Kidney glomerular epithelial cell (primary cell): ENCODE results near the gene FABP7.

Source experiments
- DNase-seq: peaks from one replicate; lab custom pipeline; 2025; lab: John Stamatoyannopoulos, UW

The FABP7 gene

DNA sequence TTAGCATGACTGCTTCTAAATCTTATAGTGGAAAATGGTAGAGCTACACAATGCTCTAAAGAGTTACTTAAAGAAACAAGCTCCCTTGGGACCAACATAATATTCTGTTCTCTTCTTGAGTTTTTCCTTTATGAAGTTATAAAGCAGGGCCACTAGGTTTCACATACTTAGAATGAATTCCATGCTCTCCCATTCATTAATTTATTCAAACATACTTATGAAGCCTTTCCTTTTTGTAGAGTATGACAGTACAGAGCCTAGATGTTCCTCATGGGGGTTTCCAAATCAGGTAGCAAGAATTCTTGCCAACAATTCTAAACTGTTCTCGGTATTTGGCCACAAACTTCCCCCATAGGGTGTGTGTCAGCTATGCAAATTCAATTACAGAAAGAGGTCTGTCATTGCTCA lies 20.6 kb upstream of the FABP7 start:
- DNase-seq: no peak

DNA sequence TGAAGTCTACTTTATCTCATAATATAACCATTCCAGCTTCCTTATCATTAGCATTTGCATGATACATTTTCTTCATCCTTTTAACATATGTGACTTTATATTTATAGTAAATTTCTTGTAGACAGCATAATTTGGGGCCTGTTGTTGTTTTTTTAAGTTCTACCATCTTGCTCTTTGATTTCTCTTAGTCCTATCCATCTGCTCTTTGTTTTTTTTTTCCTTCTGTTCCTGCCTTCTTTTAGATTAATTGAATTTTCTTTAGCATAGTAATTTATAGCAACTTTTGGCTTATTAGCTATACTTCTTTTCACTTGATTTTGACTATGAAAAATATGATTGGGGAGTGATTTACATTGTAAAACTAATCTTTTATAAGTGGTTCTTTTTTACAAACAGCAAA lies 19.2 kb upstream of the FABP7 start:
- DNase-seq: no peak

DNA sequence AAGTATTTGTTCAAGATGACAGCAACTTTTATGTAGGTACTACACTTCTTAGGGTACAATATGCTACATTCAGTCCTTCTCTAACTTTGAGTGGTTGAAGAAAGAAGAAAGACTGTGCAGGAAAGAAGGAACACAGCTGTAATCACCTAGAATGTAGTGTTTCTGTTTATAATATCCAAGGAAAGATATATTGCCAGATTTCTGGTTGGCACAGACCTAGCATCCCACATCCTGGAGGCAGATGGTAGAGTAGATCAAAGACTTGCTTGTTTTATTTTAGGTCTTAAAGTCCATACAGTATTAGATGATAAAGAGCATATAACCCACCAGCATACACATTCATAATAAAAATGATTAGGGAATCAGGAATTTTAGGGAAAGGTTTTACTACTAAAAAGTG lies 13.3 kb upstream of the FABP7 start:
- DNase-seq: no peak

DNA sequence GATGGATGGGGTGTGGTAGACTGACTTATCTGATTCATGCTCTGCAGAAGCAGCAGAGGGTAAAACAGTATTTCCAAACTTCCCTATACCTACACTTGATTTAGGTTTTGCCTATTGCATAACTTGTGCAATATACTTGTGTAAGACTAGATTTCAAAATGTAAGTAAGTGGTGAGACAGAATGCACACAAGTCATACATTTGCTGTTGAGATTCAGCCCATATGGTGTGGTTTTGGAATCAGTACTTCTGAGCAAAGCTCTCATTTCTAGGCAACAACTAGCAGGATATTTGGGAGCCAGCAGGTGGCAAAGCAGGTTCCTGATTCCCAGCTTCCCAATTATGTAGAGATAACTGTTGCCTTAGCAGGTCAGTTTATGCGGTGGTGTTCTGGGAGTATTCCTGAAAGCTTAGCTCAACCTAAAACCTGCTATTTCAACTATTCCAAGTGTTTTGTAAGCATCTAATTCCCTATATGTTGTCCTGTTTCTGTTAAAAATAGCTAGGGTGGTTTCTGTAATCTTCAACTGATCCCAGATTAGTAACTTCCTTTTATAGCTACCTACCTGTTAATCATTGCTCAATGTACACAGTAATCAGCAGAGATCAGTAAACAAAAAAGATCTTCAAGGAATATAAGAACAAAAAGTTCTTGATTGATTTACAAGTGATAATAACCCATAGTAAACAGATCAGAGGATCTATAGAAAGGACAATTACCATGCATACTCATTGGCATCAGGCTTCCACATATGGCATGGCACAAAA lies 8.5 kb upstream of the FABP7 start:
- no peak for DNase-seq

DNA sequence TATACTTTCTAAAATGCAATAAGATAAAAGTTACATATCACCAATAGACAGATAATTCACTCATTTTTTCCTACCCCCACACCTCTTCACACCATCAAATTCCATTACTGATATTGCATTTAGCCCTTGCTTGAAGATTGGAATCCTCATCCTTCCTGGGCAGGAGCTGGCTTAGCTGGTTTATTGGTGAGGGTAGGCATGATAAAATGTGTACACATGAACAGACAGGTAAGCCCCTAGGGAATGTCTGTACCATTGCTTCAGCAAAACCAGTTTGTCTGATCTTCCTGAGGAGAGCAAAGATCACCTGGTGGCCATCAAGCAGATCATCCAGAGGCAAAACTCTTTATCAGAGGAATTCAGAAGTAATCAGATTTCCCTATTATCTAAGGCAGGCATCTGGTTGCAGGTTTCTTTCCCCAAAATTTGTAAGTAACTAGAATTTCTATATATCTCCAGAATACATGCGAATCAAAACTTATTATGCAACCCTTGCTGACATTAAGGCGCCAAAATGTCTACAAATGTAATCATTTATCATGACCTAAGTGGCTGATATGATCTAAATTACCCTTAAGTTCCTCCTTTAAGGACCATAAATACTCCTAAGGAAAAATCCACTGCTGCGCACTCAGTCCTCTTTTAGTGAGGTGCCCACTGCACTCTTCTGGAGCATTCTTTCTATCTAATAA lies 6.6 kb upstream of the FABP7 start:
- DNase-seq: no peak

DNA sequence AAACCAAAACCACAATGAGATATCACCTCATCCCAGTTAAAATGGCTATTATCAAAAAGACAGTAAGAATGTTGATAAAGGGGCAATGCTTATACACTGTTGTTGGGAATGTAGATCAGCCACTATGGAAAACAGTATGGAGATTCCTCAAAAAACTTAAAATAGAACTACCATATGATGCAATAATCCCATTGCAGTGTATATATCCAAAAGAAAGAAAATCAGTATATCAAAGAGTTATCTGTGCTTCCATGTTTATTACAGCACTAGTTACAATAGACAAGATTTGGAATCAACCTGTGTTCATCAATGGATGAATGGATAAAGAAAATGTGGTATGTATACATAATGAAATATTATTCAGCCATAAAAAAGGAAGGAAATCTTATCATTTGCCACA lies 3.5 kb upstream of the FABP7 start:
- DNase-seq: no peak

DNA sequence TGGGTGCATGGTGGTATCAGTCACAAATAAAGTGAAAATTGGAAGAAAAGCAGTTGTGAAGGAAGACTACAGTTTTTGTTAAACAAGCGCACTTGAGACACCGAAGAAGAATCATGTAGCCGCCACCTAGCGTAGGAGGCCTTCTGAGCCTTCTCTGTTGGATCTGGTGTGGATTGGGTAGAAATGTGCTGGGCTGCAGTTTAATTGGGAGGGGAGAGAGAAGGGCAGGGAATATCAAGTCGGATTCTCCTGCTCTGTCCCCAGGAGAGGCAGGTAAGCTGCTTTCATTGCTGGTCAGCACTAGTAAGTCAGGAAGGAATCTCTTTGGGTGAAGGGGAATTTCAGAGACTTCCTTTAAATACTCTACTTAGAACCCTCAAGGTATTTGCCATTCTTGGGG lies 1.2 kb upstream of the FABP7 start:
- DNase-seq: no peak

DNA sequence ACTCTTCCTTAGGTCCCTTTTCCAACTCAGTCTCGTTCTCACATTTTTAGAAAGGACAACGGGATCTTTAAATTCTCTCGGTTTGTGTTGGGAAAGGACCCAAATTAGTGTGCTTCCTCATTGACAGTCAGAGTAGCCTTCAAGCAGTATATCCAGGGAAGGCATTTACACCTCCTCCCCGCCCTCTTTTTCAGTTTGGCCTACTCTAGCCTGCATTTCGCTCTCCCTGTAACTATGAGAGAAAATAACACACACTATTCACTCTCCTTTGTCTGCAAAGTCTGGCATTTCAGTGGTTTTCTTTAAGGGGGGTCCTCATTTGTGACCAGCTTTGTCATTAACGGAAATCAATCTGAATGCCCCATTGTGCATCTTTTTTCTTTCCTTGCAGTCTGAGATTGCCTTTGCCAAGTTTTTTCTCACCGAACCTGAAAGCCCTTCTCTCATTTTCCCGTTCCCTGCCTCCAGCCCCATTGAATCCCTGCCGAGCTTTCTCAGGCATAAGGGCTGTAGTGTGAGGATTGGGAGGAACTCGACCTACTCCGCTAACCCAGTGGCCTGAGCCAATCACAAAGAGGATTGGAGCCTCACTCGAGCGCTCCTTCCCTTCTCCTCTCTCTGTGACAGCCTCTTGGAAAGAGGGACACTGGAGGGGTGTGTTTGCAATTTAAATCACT lies 393 bp upstream of the FABP7 start:
- DNase-seq: no peak

DNA sequence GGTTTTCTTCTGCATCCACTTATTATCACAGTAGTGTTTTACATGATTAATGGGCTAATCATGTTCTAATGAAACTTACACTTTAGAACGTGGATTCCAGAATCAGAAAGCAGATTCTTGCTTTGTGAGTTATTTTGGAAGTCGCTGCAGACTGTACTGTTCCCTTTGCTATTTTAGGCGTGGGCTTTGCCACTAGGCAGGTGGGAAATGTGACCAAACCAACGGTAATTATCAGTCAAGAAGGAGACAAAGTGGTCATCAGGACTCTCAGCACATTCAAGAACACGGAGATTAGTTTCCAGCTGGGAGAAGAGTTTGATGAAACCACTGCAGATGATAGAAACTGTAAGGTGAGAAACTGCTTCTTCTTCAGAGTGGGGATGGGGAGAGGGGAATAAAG lies 598 bp downstream of the FABP7 start:
- no peak for DNase-seq

DNA sequence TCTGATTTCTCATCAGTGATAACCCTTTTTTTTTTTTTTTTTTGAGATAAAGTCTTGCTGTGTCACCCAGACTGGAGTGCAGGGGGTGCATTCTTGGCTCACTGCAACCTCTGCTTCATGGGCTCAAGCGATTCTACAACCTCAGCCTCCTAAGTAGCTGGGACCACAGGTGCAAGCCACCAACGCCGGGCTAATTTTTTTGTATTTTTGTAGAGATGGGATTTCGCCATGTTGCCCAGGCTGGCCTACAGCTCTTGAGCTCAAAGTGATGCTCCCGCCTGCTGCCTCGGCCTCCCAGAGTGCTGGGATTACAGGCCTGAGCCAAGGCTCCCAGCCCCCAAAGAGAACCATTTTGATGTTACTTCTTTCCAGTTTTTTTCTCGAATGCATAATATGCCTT lies 2.2 kb downstream of the FABP7 start:
- no peak for DNase-seq

DNA sequence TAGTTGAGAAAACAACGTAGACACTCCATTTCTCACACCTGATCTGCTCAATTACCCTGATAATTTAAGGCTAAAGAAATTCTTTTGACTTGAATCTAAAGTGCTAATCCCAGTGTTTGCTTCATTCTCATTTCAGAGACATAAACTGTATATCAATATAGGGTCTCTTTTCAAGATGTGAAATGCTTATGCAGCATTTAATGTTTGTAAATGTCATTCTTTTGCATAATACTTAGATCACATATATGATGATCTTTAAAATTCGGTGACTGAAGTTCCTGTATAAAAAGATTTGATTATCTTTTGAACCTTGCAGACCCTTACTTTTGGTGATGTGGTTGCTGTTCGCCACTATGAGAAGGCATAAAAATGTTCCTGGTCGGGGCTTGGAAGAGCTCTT lies 3.9 kb downstream of the FABP7 start:
- no peak for DNase-seq

DNA sequence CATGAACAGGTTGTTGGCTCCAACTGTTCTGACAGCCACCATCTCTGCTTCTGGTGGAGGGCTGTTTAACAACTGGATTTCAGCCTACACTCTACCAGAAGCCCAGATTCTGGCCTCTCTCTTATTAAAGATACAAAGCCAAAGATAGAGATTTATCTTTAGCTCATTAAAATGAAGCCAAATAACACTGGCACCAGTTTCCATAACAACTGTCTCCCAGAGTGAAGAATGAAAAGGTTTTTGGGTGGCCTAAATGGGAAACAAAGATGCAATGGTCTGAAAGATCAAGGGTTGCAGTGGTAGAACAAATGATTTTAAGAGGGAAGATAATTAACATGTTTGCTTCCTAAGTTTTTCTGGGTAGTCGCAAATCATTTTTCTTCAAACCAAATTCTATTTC lies 6.4 kb downstream of the FABP7 start:
- no peak for DNase-seq

DNA sequence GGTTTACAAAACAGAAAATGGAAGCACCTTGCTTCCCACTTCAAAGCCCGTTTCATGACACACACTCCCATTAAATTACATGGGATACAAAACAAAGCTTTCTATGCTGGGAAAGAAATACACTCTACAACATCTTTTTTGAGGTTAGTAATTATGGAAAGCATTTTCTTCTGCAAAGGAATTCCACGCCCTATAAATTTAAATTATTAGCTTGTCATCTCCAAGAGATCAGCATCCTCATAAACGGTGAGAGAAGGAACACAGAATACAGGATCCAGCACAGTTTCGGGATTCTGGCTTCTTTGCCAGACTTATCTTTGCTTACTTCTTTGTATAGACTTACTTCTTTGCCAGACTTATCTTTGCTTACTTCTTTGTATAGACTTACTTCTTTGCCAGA lies 8.2 kb downstream of the FABP7 start:
- DNase-seq: no peak

DNA sequence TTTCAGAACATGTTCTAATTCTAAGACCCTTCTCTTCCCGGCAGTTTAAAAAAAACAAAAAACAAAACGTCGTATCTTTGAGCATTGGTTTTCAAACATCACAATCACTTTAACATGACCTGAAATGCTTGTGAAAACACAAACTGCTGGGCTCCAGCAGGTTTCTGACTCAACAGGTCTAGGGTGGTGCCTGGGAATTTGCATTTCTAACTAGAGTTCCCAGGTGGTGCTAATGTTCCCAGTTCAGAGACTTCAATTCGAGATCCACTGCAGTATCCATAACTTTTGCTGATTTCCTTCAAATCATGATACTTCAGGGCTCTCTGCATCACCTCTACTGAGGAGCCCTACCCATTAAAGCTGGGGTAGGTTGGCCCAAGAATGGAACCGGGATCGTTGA lies 8.7 kb downstream of the FABP7 start:
- no peak for DNase-seq

DNA sequence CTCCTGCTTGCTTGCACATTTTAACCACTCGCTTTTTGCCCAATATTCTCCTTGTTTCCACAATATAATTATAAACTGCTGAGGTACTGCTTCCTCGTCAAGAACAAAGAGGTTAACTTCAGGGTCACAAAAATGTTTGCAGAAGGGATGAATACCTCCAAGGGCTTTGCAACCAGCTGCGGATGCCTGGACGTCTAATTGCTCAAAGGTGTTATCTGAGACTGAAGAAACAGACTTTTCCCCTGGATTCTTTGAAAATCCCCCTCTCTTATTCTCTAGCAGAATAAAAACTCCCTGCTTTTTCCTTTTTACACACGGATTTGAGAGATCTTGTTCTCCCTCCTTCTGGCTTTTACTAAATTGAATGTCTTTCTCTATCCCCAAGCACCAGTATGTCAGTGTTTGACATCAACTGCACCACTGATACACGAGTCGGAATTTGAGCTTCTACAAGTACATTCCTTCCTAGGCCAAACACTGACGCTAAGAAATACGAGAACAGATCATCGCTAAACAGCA lies 9.2 kb downstream of the FABP7 start:
- peak; percentile 62 for DNase-seq

DNA sequence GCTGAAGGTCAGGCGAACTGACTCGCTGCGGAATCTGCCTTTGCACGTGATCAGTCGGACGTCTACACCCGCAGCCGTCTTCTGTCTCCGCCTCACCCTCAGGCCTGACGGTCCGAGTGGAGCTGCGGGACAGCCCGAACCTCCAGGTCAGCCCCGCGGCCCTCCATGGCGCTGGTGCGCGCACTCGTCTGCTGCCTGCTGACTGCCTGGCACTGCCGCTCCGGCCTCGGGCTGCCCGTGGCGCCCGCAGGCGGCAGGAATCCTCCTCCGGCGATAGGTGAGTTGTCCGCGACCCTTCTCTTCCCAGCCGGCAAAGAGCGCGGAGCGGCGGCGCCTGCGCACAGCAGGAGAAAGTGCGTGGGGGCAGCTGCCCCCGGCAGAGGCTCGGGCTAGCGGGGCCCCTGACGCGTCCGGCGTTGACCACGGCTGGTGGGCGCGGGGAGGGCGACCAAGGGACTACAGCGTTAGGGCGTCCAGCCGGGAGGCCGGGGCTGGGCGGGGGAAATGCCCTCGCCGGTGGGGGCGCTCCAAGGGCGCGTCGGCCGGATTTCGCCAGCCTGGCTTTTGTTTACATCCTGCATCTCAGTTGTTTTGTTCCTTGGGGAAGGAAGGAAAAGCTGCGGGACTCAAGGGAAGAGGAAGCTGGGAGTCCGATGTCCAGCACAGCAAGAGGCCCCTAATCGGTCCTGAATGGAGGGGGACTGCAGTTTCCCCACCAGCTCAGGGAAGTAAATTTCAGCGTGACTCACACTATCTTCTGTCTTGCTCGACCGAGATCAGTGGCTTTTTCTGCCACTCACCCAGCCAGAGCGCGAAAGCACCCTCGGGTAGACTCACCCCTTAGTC lies 9.9 kb downstream of the FABP7 start, which contains the start of gene SMPDL3A:
Gene SMPDL3A, plus strand, starts transcription at position 77 of the 846 bp plus-strand sequence. Its CDS starts 89 bp downstream, at position 166.
- DNase-seq: peak; percentile 62

DNA sequence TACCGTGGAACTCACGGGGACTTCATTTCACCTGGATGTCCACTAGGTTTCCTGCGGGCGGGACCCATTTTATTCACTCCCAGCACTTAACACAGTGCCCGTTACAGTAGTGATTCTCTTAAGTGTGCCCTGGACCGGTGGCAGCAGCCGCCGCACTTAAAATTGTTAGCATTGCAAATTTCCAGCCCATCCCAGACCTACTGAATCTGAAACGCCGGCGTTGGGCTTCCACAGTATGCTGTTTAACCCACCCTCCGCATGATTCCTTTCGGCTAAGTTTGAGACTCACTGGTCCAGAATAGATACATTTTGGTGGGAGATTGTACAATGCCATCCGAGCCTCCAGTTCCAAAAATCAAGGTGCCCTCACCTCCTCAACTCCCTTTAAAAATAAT lies 10.5 kb downstream of the FABP7 start:
- DNase-seq: no peak

DNA sequence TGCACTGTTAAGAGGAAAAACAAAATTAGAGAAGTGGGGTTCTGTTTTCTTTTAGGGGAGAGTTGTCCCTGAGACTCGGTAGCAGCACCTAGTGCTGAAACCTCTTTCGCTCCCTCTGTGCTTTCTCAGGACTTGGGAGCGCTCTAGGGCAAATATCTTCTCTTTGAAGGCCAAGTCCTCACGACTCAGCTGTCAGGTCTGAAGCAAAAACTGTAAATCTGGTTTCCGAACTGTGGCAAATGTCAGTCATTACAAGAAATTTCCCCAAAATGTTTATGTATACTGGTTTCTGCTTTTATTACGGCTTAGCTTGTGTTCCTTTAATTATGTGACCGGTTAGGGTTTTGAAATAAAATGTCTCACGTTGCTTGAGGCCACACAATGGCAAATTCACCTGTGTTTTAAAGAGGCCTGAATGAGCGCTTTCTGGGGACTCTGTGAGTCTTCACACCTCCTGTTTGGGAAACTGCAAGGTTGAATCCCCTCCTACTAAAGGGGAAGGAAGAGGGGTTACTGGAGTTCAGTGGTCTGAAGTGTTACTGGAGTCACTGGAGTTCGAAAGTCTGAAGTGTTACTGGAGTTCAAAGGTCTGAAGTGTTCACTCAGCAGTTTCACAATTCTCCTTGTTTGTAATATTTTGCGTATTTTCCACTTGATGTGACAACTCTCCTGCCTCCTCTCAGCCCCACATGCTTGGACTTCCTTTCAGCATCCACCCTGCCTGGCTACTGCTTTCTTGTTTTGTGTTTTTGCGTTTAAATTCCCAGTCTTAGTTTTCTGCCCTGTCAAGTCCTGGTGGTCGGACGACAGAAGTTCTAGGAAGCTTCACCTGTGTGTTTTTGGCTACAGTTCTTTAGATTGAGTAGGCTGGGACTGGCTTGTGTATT lies 11.2 kb downstream of the FABP7 start:
- DNase-seq: no peak

DNA sequence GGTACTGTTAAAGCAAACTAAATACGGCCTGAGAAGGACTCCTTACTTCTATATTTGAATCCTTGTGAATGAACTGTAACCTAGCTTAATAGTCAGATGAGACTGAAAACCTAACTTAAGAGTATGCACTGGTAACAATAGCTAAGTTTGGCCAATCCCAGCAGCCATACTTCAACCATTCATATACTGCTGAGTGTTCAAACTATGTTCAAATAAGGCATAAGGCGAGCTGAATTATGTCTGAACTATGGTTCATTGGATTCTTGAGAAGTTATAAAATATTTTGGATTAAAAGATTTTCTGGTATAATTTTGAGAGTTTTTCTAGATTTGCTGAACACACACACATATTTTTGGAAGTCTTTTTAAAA lies 11.8 kb downstream of the FABP7 start:
- no peak for DNase-seq

DNA sequence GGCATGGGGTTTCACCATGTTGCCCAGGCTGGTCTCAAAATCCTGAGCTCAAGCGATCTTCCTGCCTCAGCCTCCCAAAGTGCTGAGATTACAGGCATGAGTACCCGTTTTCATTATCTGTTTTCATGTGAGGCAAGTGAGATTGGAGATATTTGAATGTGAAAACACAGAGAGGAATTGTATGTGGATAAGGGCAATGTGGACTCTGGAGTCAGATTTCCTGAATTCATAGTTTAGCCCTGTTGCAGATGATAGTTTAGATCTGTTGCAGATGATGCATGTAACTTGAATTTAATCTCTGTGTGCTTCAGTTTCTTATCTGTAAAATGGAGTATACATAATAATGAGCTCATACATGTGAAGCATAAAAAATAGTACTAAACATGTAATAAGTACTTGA lies 13.2 kb downstream of the FABP7 start:
- DNase-seq: no peak

DNA sequence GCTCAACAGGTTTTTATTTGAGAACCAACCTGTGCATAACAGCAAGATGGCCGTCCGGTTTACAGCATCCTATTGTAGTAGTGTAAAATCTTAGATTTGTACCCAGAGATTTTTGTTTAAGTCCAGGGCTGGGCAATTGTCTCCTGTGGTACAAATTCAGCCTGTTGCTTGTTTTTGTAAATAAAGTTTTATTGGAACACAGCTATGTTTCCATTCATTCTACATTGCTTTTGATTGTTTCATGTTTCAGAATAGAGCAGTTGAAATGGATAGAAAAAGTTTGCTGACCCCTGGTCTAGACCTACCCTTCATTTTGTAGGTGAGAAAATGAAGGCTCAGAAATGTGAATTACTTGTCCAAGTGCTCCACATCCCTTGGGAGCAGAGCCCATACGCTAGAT lies 18.0 kb downstream of the FABP7 start:
- no peak for DNase-seq
